Right ventricle myocardium inferior (tissue), 1 donor: ENCODE data around the gene ARFGAP1. TPM values are rescaled to one million over a fixed set of nuclear protein-coding genes. Genes with fewer than 3 reads are reported as not detected.
"Not testable (repeated sequence)": the region's sequence is repeated elsewhere in the genome, so short reads cannot be mapped to it uniquely, and the experiment has no call there.

Experiments
- ATAC-seq: fragments of 200-7000 bp; cut with Tn5 transposase; one replicate; pipeline ENCODE4 v1.9.1; 2020; ENCODE audit warnings: mild to moderate bottlenecking, moderate library complexity
- DNase-seq: peaks from one replicate; pipeline ENCODE4 v3.0.0; 2021; ENCODE audit errors: missing footprints
- intact Hi-C: fragments of 100-400 bp; cut with DNase I; formaldehyde crosslinking; loops from one replicate; pipeline ENCODE4 v1.11.0; 2022
- microRNA-seq: library from miRNA; unstranded; fragments of <30 nt; microRNA quantifications from one replicate; pipeline ENCODE4 v1.2.0, GENCODE V29; 2020
- total RNA-seq: library from RNA; stranded (reverse); fragmentation: NEBNext Ultra II Directional; extraction: Animal tissue kit (Norgen Biotek cat#: 25700); gene quantifications from one replicate; pipeline ENCODE4 v1.2.1, GENCODE V29; 2021
- donor health status: DM: no; HTN: yes; CAD: no; lungs with severe emphysema.

Gene ARFGAP1
- total RNA-seq, 1 donor from 2014 or later: 28.8 TPM

GRCh38 chr20:63334356-63334755, 61.7 kb downstream of the ARFGAP1 start:
- ATAC-seq (no peak), DNase-seq (peak; percentile 54)
- intact Hi-C loops: no loop called here

- ATAC-seq, DNase-seq, intact Hi-C loops: not testable (repeated sequence)
Observed at GRCh38 chr20:63335060-63335459, 62.4 kb downstream of the ARFGAP1 start.

- ATAC-seq (no peak), DNase-seq (peak; percentile 11)
- intact Hi-C loops: no loop called here
Observed at GRCh38 chr20:63335711-63336110, 63.1 kb downstream of the ARFGAP1 start.

- DNase-seq (no peak), ATAC-seq (no peak)
- intact Hi-C loops: no loop called here
Observed at GRCh38 chr20:63336232-63336752, 63.7 kb downstream of the ARFGAP1 start.

GRCh38 chr20:63337786-63338420, 65.3 kb downstream of the ARFGAP1 start:
- intact Hi-C loops: no loop called here
- ATAC-seq: no peak
- no peak for DNase-seq

Small RNAs within 50 kb of the gene (microRNA-seq; reads per million reads assigned to microRNA genes)
- gene MIR3196 (not detected), gene MIR4326 (not detected)

Other genes with a start within 250 kb of the ARFGAP1 start
- gene YTHDF1, start 56.7 kb upstream of the ARFGAP1 start, total RNA-seq: 22.9 TPM
- not detected for gene BIRC7, start 36.9 kb upstream of the ARFGAP1 start, total RNA-seq
- gene NKAIN4, start 18.4 kb upstream of the ARFGAP1 start, total RNA-seq: not detected
- not detected for gene COL20A1, start 20.4 kb downstream of the ARFGAP1 start, total RNA-seq
- gene CHRNA4, start 88.5 kb downstream of the ARFGAP1 start, total RNA-seq: 2.3 TPM
- 1.8 TPM for gene KCNQ2, start 199.8 kb downstream of the ARFGAP1 start, total RNA-seq
- 1,274 TPM for gene EEF1A2, start 226.3 kb downstream of the ARFGAP1 start, total RNA-seq
- 261 TPM for gene PPDPF, start 248.0 kb downstream of the ARFGAP1 start, total RNA-seq